A549 (cell line): ENCODE measurements around the gene TRAF1. TPM values are rescaled to one million over a fixed set of nuclear protein-coding genes. Genes with fewer than 3 reads are reported as not detected.

Experiments
- ATAC-seq, 2 experiments: fragments of 200-7000 bp in 1 of 2; fragments of >200 bp in 1 of 2; cut with Nextera tagmentation in 1 of 2; cut with Tn5 transposase in 1 of 2; 3 replicates each; pipeline versions ENCODE4 v1.8.0 to v1.9.1; 2018 to 2020; ENCODE audit warnings: mild to moderate bottlenecking in 1 of 2, moderate library complexity in 1 of 2
- CTCF ChIA-PET: fragments of 300-600 bp; sonication (Branson Sonifier 250); formaldehyde crosslinking; extraction: SDS; loops from one replicate; lab custom pipeline; 2021; ENCODE audit warnings: antibody characterized with exemption, inconsistent platforms; lab: Yijun Ruan, JAX
- POLR2A ChIA-PET: fragments of 350-600 bp; formaldehyde crosslinking; extraction: SDS; loops from one replicate; lab custom pipeline; 2021; ENCODE audit warnings: antibody characterized with exemption, inconsistent platforms; lab: Yijun Ruan, JAX
- DNase-seq, 2 experiments: peaks; one replicate each; pipeline versions ENCODE4 v3.0.0 to v3.0.0-alpha.2; 2011 to 2016; ENCODE audit warnings: low read depth in 1 of 2, low spot score in 1 of 2
- FAIRE-seq: peaks from 2 replicates; lab custom pipeline; 2011; peaks lifted over from hg19 to GRCh38; lab: Jason Lieb, UNC
- H3K27ac ChIP-seq, 2 experiments: fragments of >200 bp; sonication (Bioruptor Twin); formaldehyde crosslinking; 3 replicates each; pipeline ENCODE4 v1.5.1; 2016 to 2017
- H3K4me1 ChIP-seq: fragments of >200 bp; sonication (Bioruptor Twin); formaldehyde crosslinking; 3 replicates; pipeline ENCODE4 v1.6.1; 2016
- H3K4me2 ChIP-seq: fragments of >200 bp; sonication (Bioruptor Twin); formaldehyde crosslinking; 3 replicates; pipeline ENCODE4 v1.6.1; 2016
- H3K4me3 ChIP-seq: fragments of >200 bp; sonication (Bioruptor Twin); formaldehyde crosslinking; 3 replicates; pipeline ENCODE4 v1.5.1; 2016
- H3K9me3 ChIP-seq: fragments of >200 bp; sonication (Bioruptor Twin); formaldehyde crosslinking; 3 replicates; pipeline ENCODE4 v1.6.1; 2016
- BCL3 ChIP-seq: fragments of >200 bp; sonication (Bioruptor Twin); formaldehyde crosslinking; IDR thresholded peaks from 3 replicates; pipeline ENCODE4 v1.6.1; 2016
- CBX8 ChIP-seq: fragments of 200-600 bp; sonication (generic); IDR thresholded peaks from 2 replicates; pipeline ENCODE4 v1.6.1; 2016
- CTCF ChIP-seq: fragments of >200 bp; sonication (Bioruptor Twin); formaldehyde crosslinking; IDR thresholded peaks from 3 replicates; pipeline ENCODE4 v1.5.1; 2016
- EHF ChIP-seq: fragments of 250-450 bp; sonication (Bioruptor Pico); IDR thresholded peaks from 2 replicates; pipeline ENCODE4 v1.5.0; 2020; ENCODE audit warnings: mild to moderate bottlenecking
- EHMT2 ChIP-seq: fragments of 200-600 bp; sonication (generic); IDR thresholded peaks from 2 replicates; pipeline ENCODE4 v1.6.1; 2016; ENCODE audit warnings: antibody characterized with exemption, low read depth, mild to moderate bottlenecking, moderate library complexity
- EP300 ChIP-seq, 2 experiments: fragments of >200 bp; sonication (Bioruptor Twin); formaldehyde crosslinking; IDR thresholded peaks; 2 replicates in 1 of 2; 3 replicates in 1 of 2; pipeline ENCODE4 v1.6.1; 2016 to 2017
- FOSB ChIP-seq: fragments of 250-450 bp; sonication (Bioruptor Pico); IDR thresholded peaks from 2 replicates; pipeline ENCODE4 v1.5.0; 2020; ENCODE audit warnings: mild to moderate bottlenecking, moderate library complexity
- FOSL2 ChIP-seq, 2 experiments: fragments of 450-650 bp in 1 of 2; fragments of >200 bp in 1 of 2; sonication (Bioruptor Twin) in 1 of 2; formaldehyde crosslinking; IDR thresholded peaks; 2 replicates each; pipeline versions ENCODE4 v1.5.0 to v1.6.1; 2016 to 2020; ENCODE audit warnings: mild to moderate bottlenecking in 1 of 2, moderate library complexity in 1 of 2
- GATA3 ChIP-seq: IDR thresholded peaks from 2 replicates; pipeline ENCODE4 v1.6.1; 2012; ENCODE audit warnings: borderline replicate concordance
- HES2 ChIP-seq: fragments of >200 bp; sonication (Bioruptor Twin); formaldehyde crosslinking; IDR thresholded peaks from 2 replicates; pipeline ENCODE4 v1.6.1; 2016
- HMGXB4 ChIP-seq: fragments of 250-450 bp; sonication (Bioruptor Pico); IDR thresholded peaks from 2 replicates; pipeline ENCODE4 v1.5.0; 2021; ENCODE audit warnings: mild to moderate bottlenecking, moderate library complexity, borderline replicate concordance
- HOXB13 ChIP-seq: fragments of 250-450 bp; sonication (Bioruptor Pico); IDR thresholded peaks from 2 replicates; pipeline ENCODE4 v1.5.0; 2020; ENCODE audit warnings: low read depth, mild to moderate bottlenecking, moderate library complexity
- JUN ChIP-seq, 2 experiments: fragments of >200 bp; sonication (Bioruptor Twin); formaldehyde crosslinking; IDR thresholded peaks; 2 replicates in 1 of 2; 3 replicates in 1 of 2; pipeline ENCODE4 v1.6.1; 2016 to 2017
- MAFK ChIP-seq: fragments of 450-650 bp; IDR thresholded peaks from 2 replicates; pipeline ENCODE4 v1.6.1; 2014; ENCODE audit not compliant: partially characterized antibody
- MAZ ChIP-seq: fragments of 150-350 bp; IDR thresholded peaks from 2 replicates; pipeline ENCODE4 v1.6.1; 2014; ENCODE audit warnings: antibody characterized with exemption, low read depth, low read length, borderline replicate concordance
- PBX3 ChIP-seq: IDR thresholded peaks from 2 replicates; pipeline ENCODE4 v1.6.1; 2012
- RAD21 ChIP-seq, 2 experiments: fragments of >200 bp in 1 of 2; sonication (Bioruptor Twin) in 1 of 2; formaldehyde crosslinking in 1 of 2; IDR thresholded peaks in 1 of 2; conservative IDR thresholded peaks in 1 of 2; 2 replicates in 1 of 2; 3 replicates in 1 of 2; pipeline ENCODE4 v1.6.1; 2012 to 2018; ENCODE audit warnings: inconsistent platforms in 1 of 2
- RARB ChIP-seq: fragments of 250-450 bp; sonication (Bioruptor Pico); IDR thresholded peaks from 2 replicates; pipeline ENCODE4 v1.8.0; 2021; ENCODE audit warnings: mild to moderate bottlenecking, moderate library complexity
- RCOR1 ChIP-seq: fragments of 150-350 bp; IDR thresholded peaks from 2 replicates; pipeline ENCODE4 v1.6.1; 2014; ENCODE audit warnings: antibody characterized with exemption, low read length, low read depth
- RFX5 ChIP-seq: fragments of 450-650 bp; IDR thresholded peaks from 2 replicates; pipeline ENCODE4 v1.7.1; 2014; ENCODE audit warnings: antibody characterized with exemption, mild to moderate bottlenecking, moderate library complexity
- RNF2 ChIP-seq: fragments of 200-600 bp; sonication (generic); IDR thresholded peaks from 2 replicates; pipeline ENCODE4 v1.6.1; 2016; ENCODE audit warnings: low read depth, mild to moderate bottlenecking, antibody characterized with exemption, moderate library complexity, borderline replicate concordance
- ZC3H11A ChIP-seq: fragments of 450-650 bp; IDR thresholded peaks from 2 replicates; pipeline ENCODE4 v1.6.1; 2014; ENCODE audit warnings: antibody characterized with exemption, mild to moderate bottlenecking
- ZFP36 ChIP-seq: fragments of 450-650 bp; IDR thresholded peaks from 2 replicates; pipeline ENCODE4 v1.6.1; 2014; ENCODE audit warnings: borderline replicate concordance; ENCODE audit not compliant: partially characterized antibody
- ZNF302 ChIP-seq: fragments of 250-450 bp; sonication (Bioruptor Pico); IDR thresholded peaks from 2 replicates; pipeline ENCODE4 v1.9.0; 2021; ENCODE audit warnings: inconsistent platforms, mild to moderate bottlenecking, moderate library complexity
- whole genome bisulfite sequencing: methylation state at CpG from one replicate; pipeline ENCODE4 v1.1.6; 2017; ENCODE audit errors: missing lambda C conversion rate; 5-methylcytosine and 5-hydroxymethylcytosine counted together
- polyA plus RNA-seq, 4 experiments: library from polyadenylated mRNA; depleted of rRNA in 3 of 4; stranded (reverse); fragments of >200 nt; fragmentation: RNase III in 1 of 4; extraction: RNeasy Plus Mini Kit Qiagen cat#74134 plus additional on column Dnase treatment in 1 of 4; gene quantifications; 2 replicates in 3 of 4; 3 replicates in 1 of 4; pipeline ENCODE4 v1.2.3, GENCODE V29; 2011 to 2017

TRAF1 gene
- polyA plus RNA-seq, 2 of the 4 experiments (the other 2 are of a cell fraction), result 2.0 to 3.4 TPM

- no peak for TF ChIP-seq HMGXB4 (CRISPR knock-in tag)
- TF ChIP-seq, all 56 proteins: peak for 0
Observed at GRCh38 chr9:120950421-120951388, 24.1 kb upstream of the TRAF1 start (continued).

- H3K4me3 ChIP-seq, result no peak overlapping the region
- 85% methylated on average over 2 of the region's 2 CpGs for WGBS
- H3K4me1 ChIP-seq, result peaks cover 10% of the 10 kb centered on the region
- no peak for FAIRE-seq
- H3K27ac ChIP-seq, result no peak overlapping the region
- ChIA-PET CTCF (interaction anchor here (1.2 to 2.3 kb wide), 3 partner anchors 10 to 122 kb away, joined by 3 to 7 read pairs (median 3); no protein-coding TSS in a partner anchor), POLR2A (no interaction called here)
- no peak overlapping the region for H3K4me2 ChIP-seq
- no peak for ATAC-seq
- H3K9me3 ChIP-seq, result no peaks in the 10 kb centered on the region
- DNase-seq, result no peak
- TF ChIP-seq ZFP36 (no peak), JUN (IDR thresholded peaks at IDR 0.05) (no peak), HES2 (no peak), CBX8 (no peak), HOXB13 (CRISPR knock-in tag) (no peak)
Observed at GRCh38 chr9:120949290-120949689, 22.7 kb upstream of the TRAF1 start.

GRCh38 chr9:120948824-120949223, 22.2 kb upstream of the TRAF1 start:
- peaks cover 10% of the 10 kb centered on the region for H3K4me1 ChIP-seq
- H3K27ac ChIP-seq, result no peak overlapping the region
- TF ChIP-seq CTCF (no peak), EP300 (IDR thresholded peaks at IDR 0.05) (no peak), RCOR1 (no peak), EHF (no peak), MAZ (no peak), EHMT2 (no peak), GATA3 (no peak), RNF2 (no peak), PBX3 (no peak), BCL3 (no peak), CBX8 (no peak), RFX5 (no peak), FOSL2 (IDR thresholded peaks at IDR 0.05) (no peak), FOSL2 (CRISPR knock-in tag; IDR thresholded peaks at IDR 0.05) (no peak), RARB (no peak), FOSB (no peak), MAFK (no peak), ZC3H11A (no peak), ZNF302 (CRISPR knock-in tag) (no peak), HMGXB4 (CRISPR knock-in tag) (no peak), RAD21 (conservative IDR thresholded peaks at IDR 0.05 in 1 of 2, IDR thresholded peaks at IDR 0.05 in 1 of 2) (no peak)
- TF ChIP-seq, all 56 proteins: peak for 0
- Histone ChIP-seq H3K4me2 (no peak overlapping the region), H3K9me3 (no peaks in the 10 kb centered on the region), H3K4me3 (no peak overlapping the region)
- ChIA-PET POLR2A (no interaction called here), CTCF (interaction anchor here (2.3 kb wide), 1 partner anchor 12 kb away, joined by 7 read pairs; no protein-coding TSS in a partner anchor)
- 96% methylated on average over 1 of the region's 1 CpG for WGBS
- ATAC-seq (no peak), FAIRE-seq (no peak), DNase-seq (no peak)
